SK-MEL-5 (cell line): ENCODE data around the gene ZNF736. TPM values are rescaled to one million over a fixed set of nuclear protein-coding genes. Genes with fewer than 3 reads are reported as not detected.
A peak's percentile ranks its signal among the peaks of the same experiment; 100 is the strongest.
"Not testable (repeated sequence)": the region's sequence is repeated elsewhere in the genome, so short reads cannot be mapped to it uniquely, and the experiment has no call there.

Experiments
- DNase-seq: peaks from one replicate; pipeline ENCODE4 v3.0.0-alpha.2; 2016; ENCODE audit warnings: low read depth, low spot score
- in situ Hi-C: cut with HindIII; loops from 2 replicates; pipeline ENCODE4 v1.10.0; 2016; ENCODE audit warnings: low sequenced_read_pairs, high pct_unique_total_duplicates, low pct_unique_long_range_greater_than_20kb
- polyA plus RNA-seq, 2 experiments: library from polyadenylated mRNA; depleted of rRNA; stranded (reverse); fragments of >200 nt; gene quantifications; 2 replicates each; pipeline ENCODE4 v1.2.3, GENCODE V29; 2015
- total RNA-seq: library from RNA; depleted of rRNA; stranded (reverse); fragments of >200 nt; shearing (Covaris generic); gene quantifications from 2 replicates; pipeline ENCODE4 v1.2.3, GENCODE V29; 2014; rRNA removed

ZNF736 gene
- total RNA-seq, result 0.37 and 0.74 TPM in 2 replicates
- 0.27 and 0.52 TPM in 2 replicates for polyA plus RNA-seq (2015; cell fraction: cytosol; rRNA removed)
- 0.54 and 1.5 TPM in 2 replicates for polyA plus RNA-seq (2015; cell fraction: nucleus; rRNA removed)

GRCh38 chr7:64313740-64314491 is at the start of gene ZNF736:
ZNF736 (plus strand) TSS chr7:64313961; CDS start chr7:64314151, 190 bp downstream.
- in situ Hi-C loops, result no loop called here
- DNase-seq, result peak; percentile 47

- in situ Hi-C loops, result no loop called here
- DNase-seq, result no peak
Observed at GRCh38 chr7:64266341-64266919, 47.3 kb upstream of the ZNF736 start.

GRCh38 chr7:64277630-64278029 is 36.1 kb upstream of the ZNF736 start:
- DNase-seq, result no peak
- in situ Hi-C loops, result no loop called here

- no peak for DNase-seq
- in situ Hi-C loops, result no loop called here
Observed at GRCh38 chr7:64294701-64295420, 18.9 kb upstream of the ZNF736 start.

- in situ Hi-C loops, DNase-seq: not testable (repeated sequence)
Observed at GRCh38 chr7:64297418-64297817, 16.3 kb upstream of the ZNF736 start.

- no peak for DNase-seq
- in situ Hi-C loops, result no loop called here
Observed at GRCh38 chr7:64300641-64301405, 12.9 kb upstream of the ZNF736 start.

GRCh38 chr7:64307254-64308015 is 6.3 kb upstream of the ZNF736 start:
- peak; percentile 26 for DNase-seq

GRCh38 chr7:64308016-64308270 is 5.8 kb upstream of the ZNF736 start:
- DNase-seq, result no peak
- in situ Hi-C loops, result no loop called here

More at GRCh38 chr7:64307254-64308015, 6.3 kb upstream of the ZNF736 start:
- in situ Hi-C loops, result no loop called here

- DNase-seq, result no peak
- in situ Hi-C loops, result no loop called here
Observed at GRCh38 chr7:64310426-64310825, 3.3 kb upstream of the ZNF736 start.

- in situ Hi-C loops, result no loop called here
- DNase-seq, result no peak
Observed at GRCh38 chr7:64312826-64313225, 935 bp upstream of the ZNF736 start.

- in situ Hi-C loops, result no loop called here
- no peak for DNase-seq
Observed at GRCh38 chr7:64314566-64314965, 805 bp downstream of the ZNF736 start.

GRCh38 chr7:64316031-64316742 is 2.4 kb downstream of the ZNF736 start:
- in situ Hi-C loops, DNase-seq: not testable (repeated sequence)

- DNase-seq, result no peak
- in situ Hi-C loops, result no loop called here
Observed at GRCh38 chr7:64320547-64321513, 7.1 kb downstream of the ZNF736 start.

- DNase-seq, in situ Hi-C loops: not testable (repeated sequence)
Observed at GRCh38 chr7:64324166-64324565, 10.4 kb downstream of the ZNF736 start.

- in situ Hi-C loops, DNase-seq: not testable (repeated sequence)
Observed at GRCh38 chr7:64348713-64349210, 35.0 kb downstream of the ZNF736 start.
